Lower leg skin (tissue), 4 donors: ENCODE data around the gene ST3GAL4. TPM values are rescaled to one million over a fixed set of nuclear protein-coding genes. Genes with fewer than 3 reads are reported as not detected.
"Not testable (repeated sequence)": the region's sequence is repeated elsewhere in the genome, so short reads cannot be mapped to it uniquely, and the experiment has no call there.

Experiments
- DNase-seq, 2 donors: peaks; one replicate each; pipeline ENCODE4 v3.0.0-alpha.2; 2019; ENCODE audit warnings: low spot score in 2 of 2
- H3K4me3 ChIP-seq: fragments of 200-600 bp; sonication (generic); 2 replicates; pipeline ENCODE4 v1.5.1; 2017; ENCODE audit warnings: mild to moderate bottlenecking, low read depth; ENCODE audit not compliant: poor library complexity, severe bottlenecking
- CTCF ChIP-seq, 3 donors: fragments of 450-650 bp; IDR thresholded peaks; one replicate each; pipeline ENCODE4 v1.5.1; 2016; ENCODE audit warnings: antibody characterized with exemption in 3 of 3, mild to moderate bottlenecking in 3 of 3, moderate library complexity in 2 of 3
- POLR2A ChIP-seq, 2 donors: fragments of 450-650 bp; IDR thresholded peaks; one replicate each; pipeline ENCODE4 v1.6.1; 2016 to 2017; ENCODE audit warnings: antibody characterized with exemption in 2 of 2, mild to moderate bottlenecking in 1 of 2, moderate library complexity in 1 of 2
- WGBS, 2 donors: methylation state at CpG; one replicate each; pipeline ENCODE4 v1.1.5; 2018; 5-methylcytosine and 5-hydroxymethylcytosine counted together
- intact Hi-C: fragments of 100-400 bp; cut with DNase I; formaldehyde crosslinking; loops from one replicate; pipeline ENCODE4 v1.15.0; 2023; ENCODE audit warnings: low total_unique reads
- total RNA-seq, 4 donors: library from RNA; depleted of rRNA; stranded (reverse); fragments of >200 nt; gene quantifications; one replicate each; pipeline ENCODE4 v1.1.0, GENCODE V29; 2016

ST3GAL4 gene
- total RNA-seq, 4 donors from 2014 or later, result 12.6 to 27.0 (median 17.1) TPM

- no peak overlapping the region for H3K4me3 ChIP-seq
- DNase-seq, result no peak
- 79 to 83% methylated on average over 5 of the region's 5 CpGs for whole genome bisulfite sequencing, 2 donors
- intact Hi-C loops, result no loop called here
- TF ChIP-seq POLR2A (IDR thresholded peaks at IDR 0.05) (no peak), CTCF (IDR thresholded peaks at IDR 0.05) (no peak)
Observed at GRCh38 chr11:126393143-126393542, 37.7 kb downstream of the ST3GAL4 start.

GRCh38 chr11:126394036-126394435 is 38.5 kb downstream of the ST3GAL4 start:
- no peak for TF ChIP-seq POLR2A (IDR thresholded peaks at IDR 0.05)
- no peak for TF ChIP-seq CTCF (IDR thresholded peaks at IDR 0.05)
- DNase-seq, result no peak
- intact Hi-C loops, result no loop called here
- 73 to 85% methylated on average over 3 of the region's 3 CpGs for WGBS, 2 donors
- no peak overlapping the region for H3K4me3 ChIP-seq

- intact Hi-C loops, DNase-seq, H3K4me3 ChIP-seq: not testable (repeated sequence)
- WGBS, 2 donors, result 28 to 30% methylated on average over 7 of the region's 7 CpGs
Observed at GRCh38 chr11:126394634-126395072, 39.2 kb downstream of the ST3GAL4 start.

GRCh38 chr11:126395784-126396183 is 40.3 kb downstream of the ST3GAL4 start:
- intact Hi-C loops, H3K4me3 ChIP-seq, DNase-seq: not testable (repeated sequence)
- 67% methylated on average over 6 to 10 of the region's 13 CpGs for WGBS, 2 donors

GRCh38 chr11:126396266-126396665 is 40.8 kb downstream of the ST3GAL4 start:
- H3K4me3 ChIP-seq, intact Hi-C loops, DNase-seq: not testable (repeated sequence)
- WGBS, 2 donors, result 89 to 93% methylated on average over 15 of the region's 15 CpGs

GRCh38 chr11:126396965-126397364 is 41.5 kb downstream of the ST3GAL4 start:
- H3K4me3 ChIP-seq, result no peak overlapping the region
- DNase-seq, result no peak
- intact Hi-C loops, result no loop called here
- 78 to 85% methylated on average over 4 of the region's 4 CpGs for WGBS, 2 donors
- no peak for TF ChIP-seq CTCF (IDR thresholded peaks at IDR 0.05)
- no peak for TF ChIP-seq POLR2A (IDR thresholded peaks at IDR 0.05)

GRCh38 chr11:126398296-126398695 is 42.8 kb downstream of the ST3GAL4 start:
- intact Hi-C loops, result no loop called here
- WGBS, 2 donors, result 97 to 98% methylated on average over 3 to 4 of the region's 4 CpGs

More at GRCh38 chr11:126398296-126398695, 42.8 kb downstream of the ST3GAL4 start:
- no peak for DNase-seq
- H3K4me3 ChIP-seq, result no peak overlapping the region
- TF ChIP-seq CTCF (IDR thresholded peaks at IDR 0.05), result no peak
- no peak for TF ChIP-seq POLR2A (IDR thresholded peaks at IDR 0.05)
